ENCODE measurements around the gene XPNPEP1.

DNA sequence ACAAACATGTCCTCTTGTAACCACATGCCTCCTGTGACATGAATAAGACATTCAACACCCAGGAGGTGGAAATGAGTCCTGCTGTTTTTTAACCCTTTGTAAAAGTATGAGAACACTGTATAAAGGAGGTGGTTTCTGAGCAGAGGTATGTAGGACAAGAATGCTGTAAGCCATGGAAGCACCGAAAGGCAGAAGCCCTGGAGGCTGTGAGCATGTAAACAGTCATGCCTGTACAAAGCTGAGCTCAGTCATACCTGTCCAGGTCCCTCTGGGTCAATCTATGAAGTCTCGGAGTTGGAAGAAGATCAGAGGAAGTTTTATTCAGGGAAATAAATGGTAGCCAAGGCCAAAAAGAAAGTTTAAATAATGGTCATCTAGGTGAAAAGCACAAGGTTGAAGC, 34.7 kb upstream of the XPNPEP1 start:
- TF ChIP-seq, protein P1, sequence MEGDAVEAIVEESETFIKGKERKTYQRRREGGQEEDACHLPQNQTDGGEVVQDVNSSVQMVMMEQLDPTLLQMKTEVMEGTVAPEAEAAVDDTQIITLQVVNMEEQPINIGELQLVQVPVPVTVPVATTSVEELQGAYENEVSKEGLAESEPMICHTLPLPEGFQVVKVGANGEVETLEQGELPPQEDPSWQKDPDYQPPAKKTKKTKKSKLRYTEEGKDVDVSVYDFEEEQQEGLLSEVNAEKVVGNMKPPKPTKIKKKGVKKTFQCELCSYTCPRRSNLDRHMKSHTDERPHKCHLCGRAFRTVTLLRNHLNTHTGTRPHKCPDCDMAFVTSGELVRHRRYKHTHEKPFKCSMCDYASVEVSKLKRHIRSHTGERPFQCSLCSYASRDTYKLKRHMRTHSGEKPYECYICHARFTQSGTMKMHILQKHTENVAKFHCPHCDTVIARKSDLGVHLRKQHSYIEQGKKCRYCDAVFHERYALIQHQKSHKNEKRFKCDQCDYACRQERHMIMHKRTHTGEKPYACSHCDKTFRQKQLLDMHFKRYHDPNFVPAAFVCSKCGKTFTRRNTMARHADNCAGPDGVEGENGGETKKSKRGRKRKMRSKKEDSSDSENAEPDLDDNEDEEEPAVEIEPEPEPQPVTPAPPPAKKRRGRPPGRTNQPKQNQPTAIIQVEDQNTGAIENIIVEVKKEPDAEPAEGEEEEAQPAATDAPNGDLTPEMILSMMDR (conservative IDR thresholded peaks at IDR 0.05 in 1 of 2, IDR thresholded peaks at IDR 0.05 in 1 of 2; ENCODE audit: extremely low read depth in 1 of 2, insufficient read depth in 1 of 2, low read depth in 1 of 2, low read length in 2 of 2) = no peak
- no peak for TF ChIP-seq EZH2 (IDR thresholded peaks at IDR 0.05; ENCODE audit: borderline replicate concordance, low read length)

Measured in mammary epithelial cell (primary cell).